ENCODE results near the gene MYH15.

GRCh38 chr3:108409800-108410178 lies 100.6 kb downstream of the MYH15 start:
- TF ChIP-seq CTCF (IDR thresholded peaks at IDR 0.05) (no peak), EP300 (IDR thresholded peaks at IDR 0.05) (no peak), POLR2AphosphoS5 (IDR thresholded peaks at IDR 0.05) (no peak), POLR2A (IDR thresholded peaks at IDR 0.05) (no peak)
